Left renal cortex interstitium (tissue), 4 donors: Measurements from ENCODE around the gene TNFRSF1A. TPM values are rescaled to one million over a fixed set of nuclear protein-coding genes. Genes with fewer than 3 reads are reported as not detected.
"Not testable (repeated sequence)": the region's sequence is repeated elsewhere in the genome, so short reads cannot be mapped to it uniquely, and the experiment has no call there.

Experiments
- DNase-seq, 4 donors: peaks; one replicate each; pipeline ENCODE4 v3.0.0-alpha.2; 2013; ENCODE audit warnings: low read depth in 4 of 4, low spot score in 2 of 4, missing footprints in 1 of 4
- polyA plus RNA-seq, 4 donors: library from polyadenylated mRNA; unstranded; fragments of 120-200 nt; gene quantifications; one replicate each; pipeline ENCODE4 v1.2.1, GENCODE V29; 2013; ENCODE audit not compliant: insufficient read length in 4 of 4

The TNFRSF1A gene
- polyA plus RNA-seq, 4 donors: 77.4 to 104 (median 92.2) TPM

GRCh38 chr12:6360578-6361490 is 19.0 kb upstream of the TNFRSF1A start:
- DNase-seq: no peak

- no peak for DNase-seq
These were observed 18.2 kb upstream of the TNFRSF1A start for GRCh38 chr12:6360080-6360571.

GRCh38 chr12:6358881-6359280 is 17.0 kb upstream of the TNFRSF1A start:
- DNase-seq: no peak

GRCh38 chr12:6356374-6356820 is 14.5 kb upstream of the TNFRSF1A start:
- no peak for DNase-seq

GRCh38 chr12:6355491-6356373 is 13.9 kb upstream of the TNFRSF1A start:
- no peak for DNase-seq

DNA sequence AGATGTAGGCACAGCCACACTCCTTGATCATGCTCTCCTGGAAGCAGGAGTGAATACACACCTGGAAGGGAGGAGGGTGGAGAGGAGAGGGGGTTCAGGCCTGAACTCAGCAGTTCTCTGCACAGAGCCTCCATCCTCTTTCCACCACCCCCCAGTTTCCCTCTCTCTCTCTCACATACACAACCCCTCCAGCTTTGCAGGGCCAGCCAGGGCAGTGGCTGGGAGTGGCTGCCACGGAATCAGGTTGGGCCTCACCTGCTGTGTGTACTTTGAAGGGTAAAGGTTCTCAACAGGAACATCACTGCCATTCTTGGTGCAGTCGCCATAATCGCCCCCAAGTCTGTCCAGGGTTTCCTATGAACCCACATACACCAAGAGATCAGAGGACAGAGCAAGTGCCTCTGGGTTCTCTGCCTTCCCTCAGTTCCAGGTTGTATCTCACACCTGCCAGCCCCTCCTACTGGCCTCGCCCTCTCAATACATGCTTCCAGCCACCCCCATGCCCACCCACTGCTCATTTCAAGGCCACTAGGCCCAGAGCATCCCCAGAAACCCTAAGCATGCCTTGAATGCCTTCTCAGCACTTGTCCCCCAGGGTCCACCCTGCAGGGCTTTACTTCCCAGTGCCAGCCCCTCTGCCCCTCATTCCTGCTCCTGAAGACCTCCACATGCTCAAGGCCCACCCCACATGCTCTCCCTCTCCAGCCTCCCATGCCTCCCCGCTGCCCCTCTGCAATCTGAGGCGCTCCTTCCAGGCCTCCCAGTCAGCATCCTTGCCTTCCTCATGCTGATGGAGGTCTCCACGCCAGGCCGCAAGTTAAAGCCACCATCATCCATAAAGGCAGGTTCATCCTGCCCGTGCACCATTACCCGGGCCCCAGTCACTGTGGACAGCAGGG is 12.9 kb upstream of the TNFRSF1A start:
- no peak for DNase-seq

DNA sequence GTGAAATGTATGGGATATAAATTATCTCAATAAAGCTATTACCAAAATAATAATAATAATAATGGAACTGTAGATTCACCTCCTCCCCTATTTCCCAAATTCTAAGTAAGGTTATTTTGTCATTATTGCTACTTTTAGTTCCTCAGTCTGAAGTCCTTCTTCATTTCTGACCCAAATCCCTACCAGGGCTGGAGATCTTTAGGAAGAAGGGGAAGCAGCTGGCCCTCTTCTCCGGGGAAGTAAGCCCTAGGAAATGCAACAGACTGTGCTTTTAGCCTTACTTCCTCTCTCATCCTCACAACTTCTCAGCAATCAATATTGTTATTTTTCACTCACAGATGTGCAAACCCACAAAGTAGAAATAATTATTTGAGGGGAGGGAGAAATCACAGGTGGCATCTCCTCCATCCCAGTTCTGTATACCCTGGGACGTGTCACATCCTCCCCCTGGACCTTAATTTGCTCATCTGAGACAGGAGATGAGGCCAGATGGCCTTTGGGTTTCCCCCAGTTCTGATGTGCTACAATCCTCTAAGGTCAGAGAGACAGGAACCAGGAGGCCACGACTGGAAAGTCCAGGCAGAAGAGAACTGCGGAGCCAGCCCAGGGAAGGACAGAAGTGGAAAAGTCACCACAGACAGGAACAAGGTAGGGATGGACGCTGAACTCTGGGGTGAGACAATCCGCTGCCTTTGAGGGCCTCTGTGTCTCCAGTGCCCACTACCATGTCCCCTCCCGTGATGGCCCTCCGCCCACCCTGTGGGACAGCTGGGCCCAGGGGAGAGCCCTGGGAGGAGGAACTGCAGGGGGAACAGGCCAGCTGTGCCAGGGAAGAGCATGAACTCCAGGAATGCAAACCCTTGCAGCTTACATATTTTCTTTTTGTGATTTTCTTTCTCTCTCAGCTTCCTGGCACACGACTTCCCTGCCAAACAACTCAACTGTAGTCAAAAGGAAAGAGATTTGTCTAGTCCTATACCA is 10.6 kb upstream of the TNFRSF1A start:
- DNase-seq: no peak

DNA sequence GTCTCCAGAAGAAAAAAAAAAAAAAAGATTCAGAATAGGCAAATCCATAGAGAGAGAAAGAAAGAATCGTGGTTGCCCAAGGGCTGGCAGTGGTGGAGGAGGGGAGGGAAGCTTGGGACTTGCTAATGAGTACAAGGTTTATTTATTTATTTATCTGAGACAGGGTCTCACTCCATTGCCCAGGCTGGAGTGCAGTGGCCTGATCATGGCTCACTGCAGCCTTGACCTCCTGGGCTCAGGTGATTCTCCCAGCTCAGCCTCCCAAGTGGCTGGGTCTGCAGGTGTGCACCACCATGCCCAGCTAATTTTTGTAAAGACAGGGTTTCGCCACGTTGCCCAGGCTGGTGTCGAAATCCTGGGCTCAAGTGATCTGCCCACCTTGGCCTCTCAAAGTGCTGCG is 9.7 kb upstream of the TNFRSF1A start:
- DNase-seq: no peak

DNA sequence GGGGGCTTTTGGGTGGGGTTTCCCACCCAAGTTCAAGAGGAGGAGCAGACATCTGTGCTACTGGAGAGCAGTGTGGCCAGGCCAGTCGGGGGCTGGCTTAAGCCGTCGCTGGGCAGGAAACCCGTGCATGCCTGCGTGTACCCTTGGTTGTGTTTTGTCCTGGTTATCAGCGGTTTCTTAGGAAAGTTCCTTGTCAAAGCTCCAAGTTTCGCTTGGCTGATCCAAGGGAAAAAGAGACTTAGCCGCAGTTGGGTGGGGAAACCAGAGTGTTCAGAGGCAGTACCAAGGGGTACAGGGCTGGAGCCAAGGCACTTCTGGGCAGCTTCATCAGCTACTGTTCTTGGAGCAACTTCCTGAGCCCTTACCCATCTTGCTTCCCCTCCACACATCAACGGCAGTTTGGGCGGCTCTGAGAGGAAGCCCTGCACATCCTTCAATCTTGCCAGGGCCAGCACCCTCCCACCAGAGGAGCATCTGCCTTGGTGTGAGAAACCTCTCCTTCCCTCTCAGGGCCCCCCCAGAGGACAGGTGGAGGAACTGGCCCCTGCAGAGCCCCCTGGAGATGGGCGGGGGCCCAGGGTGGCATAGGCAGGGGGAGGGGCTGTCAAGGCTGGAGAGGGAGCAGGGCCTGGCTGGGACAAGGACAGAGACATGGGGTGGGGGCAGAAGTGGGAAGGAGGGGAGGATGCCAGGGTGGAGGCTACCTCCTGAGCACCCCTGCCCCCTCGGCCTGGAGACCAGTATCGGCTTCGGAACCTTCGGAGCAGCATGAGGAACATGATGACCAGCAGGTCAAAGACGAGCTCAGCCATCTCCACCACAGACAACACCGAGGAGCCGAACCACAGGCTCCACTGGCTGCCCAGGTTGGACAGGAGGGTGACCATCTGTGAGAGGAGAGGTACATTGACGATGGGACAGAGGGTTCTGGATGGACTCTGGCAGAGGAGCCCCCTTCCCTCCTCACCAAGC is 5.8 kb upstream of the TNFRSF1A start:
- no peak for DNase-seq

- DNase-seq: no peak
These were observed 5.1 kb upstream of the TNFRSF1A start for GRCh38 chr12:6346942-6347341.

GRCh38 chr12:6346235-6346832 is 4.5 kb upstream of the TNFRSF1A start:
- no peak for DNase-seq

DNA sequence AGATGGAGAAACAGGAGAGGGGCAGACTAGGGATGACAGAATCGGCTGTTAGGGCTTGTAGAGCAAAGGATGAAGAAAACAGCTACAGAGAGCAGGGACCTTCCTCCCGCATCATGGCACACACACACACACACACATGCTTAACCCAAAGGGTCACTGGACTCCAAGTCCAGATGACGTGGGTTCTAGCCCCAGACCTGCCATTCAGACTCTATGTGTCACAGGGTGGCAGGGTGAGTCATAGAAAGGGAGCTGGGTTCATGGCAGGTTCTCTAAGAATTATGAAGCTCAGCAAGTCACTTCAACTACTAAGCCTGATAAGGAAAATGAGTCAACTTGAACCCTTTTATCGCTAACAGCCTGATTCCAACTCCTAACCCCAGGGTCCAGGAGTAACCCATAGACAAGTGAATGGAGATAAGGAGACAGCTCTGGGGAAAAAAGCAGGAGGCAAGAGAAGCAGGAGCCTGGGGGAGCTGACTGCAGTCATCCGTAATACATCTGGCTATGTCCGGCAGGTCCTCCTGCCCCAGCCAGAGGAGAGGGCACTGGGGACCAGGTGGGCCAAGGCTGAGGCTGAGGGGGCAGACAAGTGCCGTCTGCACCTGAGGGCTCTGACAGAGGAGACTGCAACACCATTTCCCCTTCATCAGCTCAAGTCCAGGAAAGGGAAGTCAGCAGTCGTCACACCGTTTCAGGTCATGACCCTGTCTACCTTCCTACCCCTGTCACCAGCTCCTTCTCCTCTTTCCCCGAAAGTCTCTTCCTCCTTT is 3.6 kb upstream of the TNFRSF1A start:
- DNase-seq: no peak

GRCh38 chr12:6344101-6344660 is 2.3 kb upstream of the TNFRSF1A start:
- DNase-seq: not testable (repeated sequence)

DNA sequence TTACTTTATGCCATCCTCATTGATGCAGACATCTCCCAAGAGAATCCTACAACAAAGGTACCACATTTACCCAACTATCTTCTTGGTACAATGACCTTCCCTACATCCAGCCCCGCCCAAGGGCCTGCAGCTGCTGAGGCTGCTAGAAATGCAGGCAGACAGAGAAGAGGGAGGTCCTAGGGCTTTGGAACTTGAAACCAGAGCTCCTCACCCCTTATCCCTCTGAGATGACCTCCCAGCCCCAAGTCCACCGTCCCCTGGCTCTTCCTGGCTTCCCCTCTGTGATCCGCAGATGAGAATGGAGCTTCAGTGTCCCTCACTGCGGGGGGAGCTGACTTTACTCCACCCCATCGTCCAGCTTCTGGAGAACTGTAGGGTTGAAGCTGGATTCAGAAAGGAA is 1.6 kb upstream of the TNFRSF1A start:
- no peak for DNase-seq

GRCh38 chr12:6342140-6342889 is 439 bp upstream of the TNFRSF1A start:
- DNase-seq: no peak
